ENCODE measurements around the gene CHCHD2.
"Not testable (repeated sequence)": the region's sequence is repeated elsewhere in the genome, so short reads cannot be mapped to it uniquely, and the experiment has no call there.

CHCHD2 gene

DNA sequence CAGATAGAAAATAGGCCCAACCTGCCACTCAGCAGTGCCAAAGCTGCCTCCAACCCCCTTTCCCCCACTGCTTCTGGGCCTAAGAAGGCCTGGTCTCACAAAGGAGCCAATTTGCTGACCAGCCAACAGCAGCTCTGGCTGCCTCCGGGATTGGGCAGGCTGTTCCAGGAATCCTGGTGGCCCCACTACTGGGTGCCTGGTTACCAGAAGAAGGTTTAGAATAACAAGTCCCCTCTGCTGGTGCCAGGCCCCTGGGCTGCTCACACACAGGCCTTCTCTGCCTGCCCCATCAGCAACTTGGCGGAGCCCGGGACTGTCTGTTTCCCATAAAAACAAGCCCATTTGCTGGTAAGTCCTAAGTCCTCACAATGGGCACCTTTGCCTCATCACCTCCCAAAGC, 14.7 kb downstream of the CHCHD2 start:
- Histone ChIP-seq H3K9me3 (replicated peaks in 1 of 11) (no peaks in the 10 kb centered on the region), H3K9ac (no peak overlapping the region), H3K4me1 (peaks cover 0 to 26% (median 7%) of the 10 kb centered on the region in 10 experiments; a peak in 10 of 20 replicates), H3K4me2 (no peak overlapping the region), H3K4me3 (no peak overlapping the region), H4K20me1 (peaks cover 0 to 20% (median 0%) of the 10 kb centered on the region in 11 experiments; a peak in 5 of 22 replicates), H3K27ac (no peak overlapping the region), H3K27me3 (no peaks in the 10 kb centered on the region), H3K36me3 (peaks cover 18 to 49% (median 29%) of the 10 kb centered on the region in 11 experiments; a peak in 21 of 22 replicates)
- no peak for TF ChIP-seq Cebpa-rat (IDR thresholded peaks at IDR 0.05)

GRCh38 chr7:56087445-56087844, 18.8 kb downstream of the CHCHD2 start:
- Histone ChIP-seq H3K9ac (no peak overlapping the region), H4K20me1 (peaks cover 0 to 12% (median 0%) of the 10 kb centered on the region in 11 experiments; a peak in 3 of 22 replicates), H3K4me2 (no peak overlapping the region), H3K4me1 (peaks cover 0 to 49% (median 28%) of the 10 kb centered on the region in 10 experiments; a peak in 15 of 20 replicates), H3K27ac (no peak overlapping the region), H3K4me3 (no peak overlapping the region), H3K9me3 (replicated peaks in 1 of 11) (no peaks in the 10 kb centered on the region), H3K27me3 (no peaks in the 10 kb centered on the region), H3K36me3 (peaks cover 15 to 64% (median 35%) of the 10 kb centered on the region in 11 experiments)
- TF ChIP-seq Cebpa-rat (IDR thresholded peaks at IDR 0.05) = no peak

DNA sequence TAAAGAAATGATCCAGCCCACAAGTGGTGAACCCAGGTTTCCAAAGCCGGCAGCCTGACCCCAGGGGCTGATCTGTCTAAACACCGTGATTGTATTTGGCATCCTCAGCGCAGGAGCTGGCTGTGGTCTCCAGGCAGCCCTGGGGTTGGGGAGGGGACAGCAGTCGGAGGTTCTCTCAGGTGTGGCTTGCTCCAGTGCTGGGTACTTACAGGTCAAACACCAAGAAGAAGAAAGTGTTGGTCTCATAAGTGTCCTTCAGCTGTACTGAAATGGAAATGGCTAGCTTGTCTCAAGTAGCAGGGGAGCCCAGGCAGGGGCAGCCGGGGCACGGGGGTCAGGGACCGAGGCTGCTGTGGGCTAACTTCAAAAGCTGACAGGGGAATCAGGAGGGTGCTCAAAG, 19.5 kb downstream of the CHCHD2 start:
- H3K27me3 ChIP-seq = no peaks in the 10 kb centered on the region
- peaks cover 0 to 13% (median 0%) of the 10 kb centered on the region in 11 experiments; a peak in 3 of 22 replicates for H4K20me1 ChIP-seq
- H3K4me2 ChIP-seq = no peak overlapping the region
- H3K9ac ChIP-seq = no peak overlapping the region
- TF ChIP-seq Cebpa-rat (IDR thresholded peaks at IDR 0.05) = no peak
- H3K4me3 ChIP-seq = no peak overlapping the region
- peaks cover 20 to 70% (median 40%) of the 10 kb centered on the region in 11 experiments for H3K36me3 ChIP-seq
- no peak overlapping the region for H3K27ac ChIP-seq
- peaks cover 0 to 54% (median 33%) of the 10 kb centered on the region in 10 experiments; a peak in 15 of 20 replicates for H3K4me1 ChIP-seq
- H3K9me3 ChIP-seq (replicated peaks in 1 of 11) = no peaks in the 10 kb centered on the region

- Histone ChIP-seq H3K27me3 (no peaks in the 10 kb centered on the region), H3K36me3 (peaks cover 40 to 77% (median 54%) of the 10 kb centered on the region in 11 experiments), H3K4me2 (peak overlapping the region in 8 of 11 experiments; percentile 30 to 86 (median 70); a peak in 16 of 22 replicates), H3K4me3 (no peak overlapping the region), H3K4me1 (peaks cover 22 to 77% (median 63%) of the 10 kb centered on the region in 10 experiments), H3K27ac (peak overlapping the region in 4 of 11 experiments; percentile 30 to 46 (median 40); a peak in 6 of 22 replicates), H3K9ac (peak overlapping the region in 3 of 11 experiments; percentile 9 to 52 (median 40); a peak in 3 of 22 replicates), H4K20me1 (peaks cover 0 to 28% (median 0%) of the 10 kb centered on the region in 11 experiments; a peak in 9 of 22 replicates), H3K9me3 (replicated peaks in 1 of 11) (no peaks in the 10 kb centered on the region)
- no peak for TF ChIP-seq Cebpa-rat (IDR thresholded peaks at IDR 0.05)
These were observed 23.0 kb downstream of the CHCHD2 start for GRCh38 chr7:56083150-56083785.

GRCh38 chr7:56081626-56082340, 24.5 kb downstream of the CHCHD2 start:
- Histone ChIP-seq H3K4me3 (no peak overlapping the region), H3K36me3 (peaks cover 38 to 76% (median 54%) of the 10 kb centered on the region in 11 experiments), H3K9me3 (replicated peaks in 1 of 11) (no peaks in the 10 kb centered on the region), H3K4me2 (peak overlapping the region in 5 of 11 experiments; percentile 12 to 86 (median 75); a peak in 6 of 22 replicates), H3K9ac (no peak overlapping the region), H4K20me1 (peaks cover 0 to 30% (median 0%) of the 10 kb centered on the region in 11 experiments; a peak in 9 of 22 replicates), H3K27ac (peak overlapping the region in 2 of 11 experiments; percentile 4 to 28; a peak in 2 of 22 replicates), H3K27me3 (no peaks in the 10 kb centered on the region), H3K4me1 (peaks cover 22 to 85% (median 68%) of the 10 kb centered on the region in 10 experiments)
- no peak for TF ChIP-seq Cebpa-rat (IDR thresholded peaks at IDR 0.05)

DNA sequence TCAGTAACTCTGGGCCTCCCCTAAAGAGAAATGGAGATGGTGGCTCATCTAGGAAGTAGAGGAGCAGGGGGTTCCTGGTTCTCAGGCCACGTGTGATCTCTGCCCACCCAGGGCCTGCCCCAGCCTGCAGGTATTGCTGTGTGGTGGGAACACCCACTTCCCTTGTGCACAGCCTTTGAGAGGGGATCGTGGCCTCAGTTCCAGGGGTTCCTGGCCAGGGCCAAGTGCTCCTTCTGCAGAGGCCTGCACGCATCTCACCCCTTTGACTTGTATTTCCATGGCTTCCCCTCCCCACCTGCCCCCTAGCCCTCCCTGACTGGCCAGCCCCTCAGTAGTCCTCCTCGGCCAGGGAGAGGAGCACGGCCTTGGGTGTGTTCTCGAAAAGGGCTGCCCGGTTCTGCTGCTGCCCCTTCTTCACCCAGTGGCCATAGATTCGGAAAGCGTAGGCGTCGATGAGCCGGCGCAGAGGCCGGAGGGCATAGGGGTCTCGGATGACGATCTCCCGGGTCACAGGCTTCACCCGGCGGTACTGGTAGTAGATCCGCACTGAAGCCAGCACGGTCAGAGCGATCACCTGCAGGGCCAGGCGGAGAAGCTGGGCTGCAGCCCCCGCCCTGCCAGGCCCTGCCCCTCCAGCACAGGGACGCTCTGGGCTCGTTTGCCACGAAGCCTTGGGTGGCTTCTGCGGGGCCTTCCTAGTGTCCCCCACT, 25.4 kb downstream of the CHCHD2 start:
- Histone ChIP-seq H3K4me1 (peaks cover 22 to 84% (median 68%) of the 10 kb centered on the region in 10 experiments), H4K20me1 (peaks cover 0 to 30% (median 0%) of the 10 kb centered on the region in 11 experiments; a peak in 9 of 22 replicates), H3K27ac (peak overlapping the region in 7 of 11 experiments; percentile 34 to 63 (median 47); a peak in 7 of 22 replicates), H3K36me3 (peaks cover 43 to 76% (median 56%) of the 10 kb centered on the region in 11 experiments), H3K4me2 (peak overlapping the region in 9 of 11 experiments; percentile 58 to 91 (median 68); a peak in 14 of 22 replicates)
- H3K9me3 ChIP-seq (replicated peaks in 1 of 11); H3K27me3 ChIP-seq; H3K4me3 ChIP-seq; H3K9ac ChIP-seq: not testable (repeated sequence)

GRCh38 chr7:56079450-56080185, 26.7 kb downstream of the CHCHD2 start:
- Histone ChIP-seq H3K27ac (peak overlapping the region; percentile 11 to 63 (median 43); a peak in 18 of 22 replicates), H3K4me3 (no peak overlapping the region; a peak in 2 of 20 replicates), H3K36me3 (peaks cover 51 to 79% (median 59%) of the 10 kb centered on the region in 11 experiments), H3K9ac (peak overlapping the region in 8 of 11 experiments; percentile 3 to 56 (median 44); a peak in 13 of 22 replicates), H3K27me3 (no peaks in the 10 kb centered on the region), H3K9me3 (replicated peaks in 1 of 11) (no peaks in the 10 kb centered on the region), H3K4me1 (peaks cover 22 to 71% (median 61%) of the 10 kb centered on the region in 10 experiments), H3K4me2 (peak overlapping the region; percentile 48 to 91 (median 68)), H4K20me1 (peaks cover 0 to 30% (median 0%) of the 10 kb centered on the region in 11 experiments; a peak in 8 of 22 replicates)
- TF ChIP-seq Cebpa-rat (IDR thresholded peaks at IDR 0.05) = no peak

DNA sequence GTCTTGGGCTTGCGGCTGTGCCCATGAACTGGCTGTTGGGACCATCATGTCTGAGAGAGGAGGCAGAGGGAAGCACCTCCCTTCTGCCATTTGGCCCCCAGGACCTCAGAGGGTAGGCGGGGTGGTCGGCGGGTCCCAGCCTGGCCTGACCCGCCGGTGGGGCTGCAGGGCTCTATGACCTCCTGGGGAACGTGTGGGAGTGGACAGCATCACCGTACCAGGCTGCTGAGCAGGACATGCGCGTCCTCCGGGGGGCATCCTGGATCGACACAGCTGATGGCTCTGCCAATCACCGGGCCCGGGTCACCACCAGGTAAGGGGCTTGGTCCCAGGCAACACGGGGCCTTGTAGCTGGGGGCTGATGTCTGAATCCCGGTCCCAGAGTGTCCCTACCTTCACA, 28.1 kb downstream of the CHCHD2 start:
- Histone ChIP-seq H3K27me3 (no peaks in the 10 kb centered on the region), H3K9me3 (replicated peaks in 1 of 11) (no peaks in the 10 kb centered on the region), H3K4me3 (no peak overlapping the region), H3K9ac (peak overlapping the region in 3 of 11 experiments; percentile 13 to 42 (median 27); a peak in 1 of 22 replicates), H3K4me2 (peak overlapping the region in 9 of 11 experiments; percentile 52 to 91 (median 68); a peak in 12 of 22 replicates), H3K4me1 (peaks cover 22 to 57% (median 47%) of the 10 kb centered on the region in 10 experiments), H3K36me3 (peaks cover 59 to 87% (median 69%) of the 10 kb centered on the region in 11 experiments), H3K27ac (peak overlapping the region in 2 of 11 experiments; percentile 47 to 53; a peak in 3 of 22 replicates), H4K20me1 (peaks cover 0 to 44% (median 10%) of the 10 kb centered on the region in 11 experiments; a peak in 10 of 22 replicates)
- TF ChIP-seq Cebpa-rat (IDR thresholded peaks at IDR 0.05) = no peak
